Hepatocyte (in vitro differentiated cells): Measurements from ENCODE around the gene FAM168B.

Experiments
- CTCF ChIP-seq: fragments of 200-600 bp; sonication (generic); IDR thresholded peaks from 2 replicates; pipeline ENCODE4 v1.5.1; 2016; ENCODE audit warnings: antibody characterized with exemption, mild to moderate bottlenecking; ENCODE audit not compliant: poor library complexity
- EZH2 ChIP-seq: fragments of 200-600 bp; sonication (generic); IDR thresholded peaks from 2 replicates; pipeline ENCODE4 v1.6.1; 2016; ENCODE audit warnings: antibody characterized with exemption, mild to moderate bottlenecking, borderline replicate concordance
- EZH2phosphoT487 ChIP-seq: fragments of 200-600 bp; sonication (generic); IDR thresholded peaks from one replicate; pipeline ENCODE4 v1.6.1; 2018; ENCODE audit warnings: antibody characterized with exemption, mild to moderate bottlenecking, low read depth, moderate library complexity; ENCODE audit not compliant: unreplicated experiment, severe bottlenecking

DNA sequence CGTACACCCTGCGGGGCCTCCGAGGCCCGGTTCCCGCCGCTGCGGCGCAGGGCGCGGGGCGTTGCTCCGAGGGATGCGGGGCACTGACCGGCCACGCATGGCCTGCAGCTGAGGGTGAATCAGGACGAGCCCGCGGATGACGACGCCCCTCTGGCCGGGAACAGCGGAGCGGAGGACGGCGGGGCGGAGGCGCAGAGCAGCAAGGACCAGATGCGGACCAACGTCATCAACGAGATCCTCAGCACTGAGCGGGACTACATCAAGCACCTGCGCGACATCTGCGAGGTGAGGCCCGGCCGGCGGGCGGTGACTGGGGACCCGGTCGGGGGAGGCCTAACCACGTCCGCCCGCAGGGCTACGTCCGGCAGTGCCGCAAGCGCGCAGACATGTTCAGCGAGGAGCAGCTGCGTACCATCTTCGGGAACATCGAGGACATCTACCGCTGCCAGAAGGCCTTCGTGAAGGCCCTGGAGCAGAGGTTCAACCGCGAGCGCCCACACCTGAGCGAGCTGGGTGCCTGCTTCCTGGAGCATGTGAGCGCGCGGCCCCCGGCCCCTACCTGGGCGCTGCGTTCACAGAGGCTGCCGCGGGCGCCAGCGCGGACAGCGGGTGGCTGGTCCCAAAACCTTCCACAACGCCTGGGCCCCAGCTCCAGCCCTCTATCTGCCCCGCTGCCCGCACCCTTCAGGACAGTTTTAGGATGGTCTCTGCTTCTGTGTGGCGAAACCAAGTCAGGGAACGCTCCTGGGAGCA lies 53.2 kb downstream of the FAM168B start:
- TF ChIP-seq CTCF (no peak), EZH2 (no peak), EZH2phosphoT487 (no peak)
